ENCODE data around the gene ZSWIM6. TPM values are rescaled to one million over a fixed set of nuclear protein-coding genes. Genes with fewer than 3 reads are reported as not detected.

ZSWIM6 gene
- total RNA-seq, 1 donor from 2014 or later = 9.9 TPM

DNA sequence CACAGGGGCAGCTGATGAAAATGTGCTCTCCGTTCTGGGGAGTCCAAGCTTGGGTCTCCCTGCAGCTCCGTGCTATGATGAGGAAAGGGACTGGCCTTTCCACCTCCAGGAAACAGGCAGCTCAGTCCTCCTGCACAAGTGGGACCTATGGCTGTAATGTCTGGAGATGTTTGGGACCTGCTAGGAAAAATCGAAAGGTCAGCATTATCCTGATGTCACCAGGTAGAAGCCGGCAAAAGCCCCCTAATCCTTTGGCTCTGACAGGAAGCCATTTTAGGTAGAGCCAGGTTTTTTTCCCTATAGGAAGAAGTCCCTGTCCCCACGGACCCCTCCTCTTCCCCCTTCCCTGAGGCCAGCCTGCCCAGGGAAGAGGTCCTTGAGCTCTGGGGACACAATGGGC lies 240.9 kb downstream of the ZSWIM6 start:
- no peak overlapping the region for H3K9ac ChIP-seq (ENCODE audit: low read depth in 1 of 3, low read length in 3 of 3)
- no peaks in the 10 kb centered on the region for H3K27me3 ChIP-seq (ENCODE audit: control insufficient read depth in 3 of 3, insufficient read depth in 3 of 3, low read length in 3 of 3)
- H3K4me3 ChIP-seq (ENCODE audit: low read length in 3 of 3) = no peak overlapping the region
- H3K9me3 ChIP-seq (ENCODE audit: control insufficient read depth in 3 of 3, low read length in 3 of 3) = no peaks in the 10 kb centered on the region
- H3K36me3 ChIP-seq (ENCODE audit: control insufficient read depth in 3 of 3, insufficient read depth in 3 of 3, low read length in 3 of 3) = no peaks in the 10 kb centered on the region
- no peaks in the 10 kb centered on the region for H3K4me1 ChIP-seq (ENCODE audit: control insufficient read depth in 3 of 3, insufficient read depth in 3 of 3, low read length in 3 of 3)
- no peak overlapping the region for H3K27ac ChIP-seq (ENCODE audit: low read depth, low read length)

DNA sequence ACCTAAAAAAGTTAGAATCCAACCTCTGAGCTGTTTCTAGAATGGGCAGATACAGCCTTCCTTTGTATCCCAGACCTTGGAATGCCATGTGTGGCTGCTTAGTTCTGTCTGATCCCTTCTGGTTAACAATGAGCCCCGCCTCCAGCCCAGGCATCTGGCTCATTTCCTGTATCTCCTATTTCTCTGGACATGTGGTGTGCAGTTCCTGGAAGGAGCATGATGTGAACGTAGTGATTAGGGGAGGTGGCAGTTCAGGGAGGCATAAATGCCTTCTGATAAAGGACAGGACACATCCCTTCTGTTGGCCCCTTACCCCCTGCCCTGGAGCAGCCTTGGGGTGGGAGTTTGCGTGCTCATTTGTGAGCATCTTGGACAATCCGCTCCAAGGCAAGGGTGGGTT lies 243.0 kb downstream of the ZSWIM6 start:
- no peak overlapping the region for H3K27ac ChIP-seq (ENCODE audit: low read depth, low read length)
- H3K4me1 ChIP-seq (ENCODE audit: control insufficient read depth in 3 of 3, insufficient read depth in 3 of 3, low read length in 3 of 3) = no peaks in the 10 kb centered on the region
- no peaks in the 10 kb centered on the region for H3K27me3 ChIP-seq (ENCODE audit: control insufficient read depth in 3 of 3, insufficient read depth in 3 of 3, low read length in 3 of 3)
- H3K36me3 ChIP-seq (ENCODE audit: control insufficient read depth in 3 of 3, insufficient read depth in 3 of 3, low read length in 3 of 3) = no peaks in the 10 kb centered on the region
- H3K4me3 ChIP-seq (ENCODE audit: low read length in 3 of 3) = no peak overlapping the region
- no peak overlapping the region for H3K9ac ChIP-seq (ENCODE audit: low read depth in 1 of 3, low read length in 3 of 3)
- no peaks in the 10 kb centered on the region for H3K9me3 ChIP-seq (ENCODE audit: control insufficient read depth in 3 of 3, low read length in 3 of 3)

DNA sequence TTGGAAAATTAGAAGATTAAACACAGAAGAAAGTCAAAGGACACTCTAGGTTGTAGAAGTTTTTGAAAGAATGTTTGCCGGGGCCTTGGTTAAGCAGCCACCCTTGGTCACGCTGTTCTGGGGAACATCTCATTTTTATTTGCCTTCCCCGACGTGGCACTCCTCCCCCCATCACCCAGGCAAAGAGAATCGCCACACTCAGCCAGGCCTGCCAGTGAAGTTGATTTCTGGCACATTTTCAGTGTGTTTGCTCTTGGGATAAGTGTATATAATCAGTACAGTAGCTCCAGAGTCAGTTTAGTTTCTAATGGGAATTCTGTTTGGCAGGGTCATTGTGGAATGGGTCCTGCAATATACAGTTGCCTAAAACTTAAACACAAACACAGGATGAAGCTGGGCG lies 243.5 kb downstream of the ZSWIM6 start:
- Histone ChIP-seq H3K27ac (ENCODE audit: low read depth, low read length) (no peak overlapping the region), H3K4me3 (ENCODE audit: low read length in 3 of 3) (no peak overlapping the region), H3K27me3 (ENCODE audit: control insufficient read depth in 3 of 3, insufficient read depth in 3 of 3, low read length in 3 of 3) (no peaks in the 10 kb centered on the region), H3K9me3 (ENCODE audit: control insufficient read depth in 3 of 3, low read length in 3 of 3) (no peaks in the 10 kb centered on the region), H3K4me1 (ENCODE audit: control insufficient read depth in 3 of 3, insufficient read depth in 3 of 3, low read length in 3 of 3) (no peaks in the 10 kb centered on the region), H3K9ac (ENCODE audit: low read depth in 1 of 3, low read length in 3 of 3) (no peak overlapping the region), H3K36me3 (ENCODE audit: control insufficient read depth in 3 of 3, insufficient read depth in 3 of 3, low read length in 3 of 3) (no peaks in the 10 kb centered on the region)

GRCh38 chr5:61576556-61576955 lies 244.5 kb downstream of the ZSWIM6 start:
- no peak overlapping the region for H3K4me3 ChIP-seq (ENCODE audit: low read length in 3 of 3)
- H3K27me3 ChIP-seq (ENCODE audit: control insufficient read depth in 3 of 3, insufficient read depth in 3 of 3, low read length in 3 of 3) = no peaks in the 10 kb centered on the region
- H3K36me3 ChIP-seq (ENCODE audit: control insufficient read depth in 3 of 3, insufficient read depth in 3 of 3, low read length in 3 of 3) = no peaks in the 10 kb centered on the region
- no peak overlapping the region for H3K9ac ChIP-seq (ENCODE audit: low read depth in 1 of 3, low read length in 3 of 3)
- H3K4me1 ChIP-seq (ENCODE audit: control insufficient read depth in 3 of 3, insufficient read depth in 3 of 3, low read length in 3 of 3) = no peaks in the 10 kb centered on the region
- no peak overlapping the region for H3K27ac ChIP-seq (ENCODE audit: low read depth, low read length)
- no peaks in the 10 kb centered on the region for H3K9me3 ChIP-seq (ENCODE audit: control insufficient read depth in 3 of 3, low read length in 3 of 3)

DNA sequence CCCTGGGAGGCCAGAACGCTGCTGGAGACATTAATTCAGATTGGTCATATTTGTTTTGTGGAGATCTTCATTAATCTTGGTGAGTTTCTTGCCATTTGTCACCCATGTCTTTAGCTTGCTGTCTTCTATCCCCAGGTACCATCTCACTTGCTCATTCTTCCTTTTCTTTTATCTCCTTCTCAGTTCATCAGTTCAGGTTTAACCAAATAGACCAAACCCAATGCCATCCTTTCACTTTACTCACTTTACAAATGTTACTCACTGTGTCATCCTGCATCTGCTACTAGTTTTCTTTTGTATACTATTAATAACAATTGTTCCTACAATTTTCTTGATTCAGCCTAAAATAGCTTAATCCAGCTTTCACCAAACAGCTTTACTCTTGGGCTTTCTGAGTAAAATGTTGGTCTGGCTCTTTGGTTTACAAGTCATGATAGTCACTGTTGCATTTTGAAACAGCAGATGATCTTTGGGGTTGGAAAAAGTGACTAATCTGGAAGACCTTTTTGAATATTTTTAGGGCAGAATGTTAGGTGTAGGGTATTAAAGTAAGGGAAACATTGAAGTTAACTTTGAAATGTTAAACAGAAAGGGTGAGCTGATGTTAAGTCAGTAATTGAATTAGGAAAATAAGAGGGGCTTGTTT lies 246.9 kb downstream of the ZSWIM6 start:
- Histone ChIP-seq H3K4me1 (ENCODE audit: control insufficient read depth in 3 of 3, insufficient read depth in 3 of 3, low read length in 3 of 3) (no peaks in the 10 kb centered on the region), H3K9me3 (ENCODE audit: control insufficient read depth in 3 of 3, low read length in 3 of 3) (no peaks in the 10 kb centered on the region), H3K36me3 (ENCODE audit: control insufficient read depth in 3 of 3, insufficient read depth in 3 of 3, low read length in 3 of 3) (no peaks in the 10 kb centered on the region), H3K9ac (ENCODE audit: low read depth in 1 of 3, low read length in 3 of 3) (no peak overlapping the region), H3K27ac (ENCODE audit: low read depth, low read length) (no peak overlapping the region), H3K27me3 (ENCODE audit: control insufficient read depth in 3 of 3, insufficient read depth in 3 of 3, low read length in 3 of 3) (no peaks in the 10 kb centered on the region), H3K4me3 (ENCODE audit: low read length in 3 of 3) (no peak overlapping the region)

DNA sequence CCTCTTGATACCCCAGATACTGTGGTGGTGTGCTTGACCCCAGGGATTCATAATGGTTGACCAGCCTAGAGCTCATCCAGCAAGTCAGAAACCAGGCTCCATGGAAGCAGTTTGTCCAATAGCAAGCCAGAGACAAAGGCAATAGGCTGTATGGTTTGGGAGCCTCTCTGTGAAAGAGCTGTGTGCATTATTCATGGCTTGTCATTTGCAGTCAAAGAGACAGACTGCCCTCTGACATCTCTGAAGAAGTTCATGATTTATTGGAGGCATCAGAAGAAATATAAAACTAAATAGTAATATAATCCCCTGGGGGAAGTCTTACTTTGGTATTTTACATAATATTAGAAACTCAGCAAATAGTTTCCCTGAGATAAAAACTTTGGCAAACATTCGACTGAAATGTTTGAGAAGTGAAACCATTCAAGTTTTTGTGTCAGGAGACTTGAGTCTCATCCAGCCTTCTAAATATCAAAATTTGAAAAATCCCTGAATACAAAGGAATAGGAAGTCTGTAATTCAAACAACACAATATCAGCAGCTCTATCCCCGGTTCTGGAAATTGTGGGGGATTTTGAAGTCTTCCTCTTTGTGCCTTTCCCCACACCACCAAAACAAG lies 250.3 kb downstream of the ZSWIM6 start:
- H3K4me1 ChIP-seq (ENCODE audit: control insufficient read depth in 3 of 3, insufficient read depth in 3 of 3, low read length in 3 of 3) = no peaks in the 10 kb centered on the region
- no peaks in the 10 kb centered on the region for H3K27me3 ChIP-seq (ENCODE audit: control insufficient read depth in 3 of 3, insufficient read depth in 3 of 3, low read length in 3 of 3)
- H3K4me3 ChIP-seq (ENCODE audit: low read length in 3 of 3) = no peak overlapping the region
- H3K27ac ChIP-seq (ENCODE audit: low read depth, low read length) = no peak overlapping the region
- no peak overlapping the region for H3K9ac ChIP-seq (ENCODE audit: low read depth in 1 of 3, low read length in 3 of 3)
- H3K36me3 ChIP-seq (ENCODE audit: control insufficient read depth in 3 of 3, insufficient read depth in 3 of 3, low read length in 3 of 3) = no peaks in the 10 kb centered on the region
- no peaks in the 10 kb centered on the region for H3K9me3 ChIP-seq (ENCODE audit: control insufficient read depth in 3 of 3, low read length in 3 of 3)

DNA sequence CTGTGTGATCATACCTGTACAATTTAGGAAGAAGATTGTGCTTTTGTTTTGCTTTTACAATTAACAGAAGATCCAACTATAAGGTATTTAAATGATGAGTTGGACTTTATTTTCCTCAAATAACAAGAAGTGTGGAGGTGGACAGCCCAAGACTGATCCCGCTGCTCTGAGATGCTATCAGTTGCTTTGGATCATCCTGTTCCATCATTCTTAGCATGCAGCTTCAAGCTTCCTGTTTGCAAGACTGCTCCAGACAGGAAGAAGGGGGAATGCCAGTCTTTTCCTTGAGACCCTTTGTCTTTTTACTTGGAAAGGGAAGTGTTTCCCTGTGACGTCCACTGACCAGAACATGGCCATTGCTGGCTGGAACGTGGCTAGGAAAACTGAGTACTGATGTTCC lies 250.8 kb downstream of the ZSWIM6 start:
- Histone ChIP-seq H3K27me3 (ENCODE audit: control insufficient read depth in 3 of 3, insufficient read depth in 3 of 3, low read length in 3 of 3) (no peaks in the 10 kb centered on the region), H3K36me3 (ENCODE audit: control insufficient read depth in 3 of 3, insufficient read depth in 3 of 3, low read length in 3 of 3) (no peaks in the 10 kb centered on the region), H3K27ac (ENCODE audit: low read depth, low read length) (no peak overlapping the region), H3K4me3 (ENCODE audit: low read length in 3 of 3) (no peak overlapping the region), H3K9ac (ENCODE audit: low read depth in 1 of 3, low read length in 3 of 3) (no peak overlapping the region), H3K9me3 (ENCODE audit: control insufficient read depth in 3 of 3, low read length in 3 of 3) (no peaks in the 10 kb centered on the region), H3K4me1 (ENCODE audit: control insufficient read depth in 3 of 3, insufficient read depth in 3 of 3, low read length in 3 of 3) (no peaks in the 10 kb centered on the region)

DNA sequence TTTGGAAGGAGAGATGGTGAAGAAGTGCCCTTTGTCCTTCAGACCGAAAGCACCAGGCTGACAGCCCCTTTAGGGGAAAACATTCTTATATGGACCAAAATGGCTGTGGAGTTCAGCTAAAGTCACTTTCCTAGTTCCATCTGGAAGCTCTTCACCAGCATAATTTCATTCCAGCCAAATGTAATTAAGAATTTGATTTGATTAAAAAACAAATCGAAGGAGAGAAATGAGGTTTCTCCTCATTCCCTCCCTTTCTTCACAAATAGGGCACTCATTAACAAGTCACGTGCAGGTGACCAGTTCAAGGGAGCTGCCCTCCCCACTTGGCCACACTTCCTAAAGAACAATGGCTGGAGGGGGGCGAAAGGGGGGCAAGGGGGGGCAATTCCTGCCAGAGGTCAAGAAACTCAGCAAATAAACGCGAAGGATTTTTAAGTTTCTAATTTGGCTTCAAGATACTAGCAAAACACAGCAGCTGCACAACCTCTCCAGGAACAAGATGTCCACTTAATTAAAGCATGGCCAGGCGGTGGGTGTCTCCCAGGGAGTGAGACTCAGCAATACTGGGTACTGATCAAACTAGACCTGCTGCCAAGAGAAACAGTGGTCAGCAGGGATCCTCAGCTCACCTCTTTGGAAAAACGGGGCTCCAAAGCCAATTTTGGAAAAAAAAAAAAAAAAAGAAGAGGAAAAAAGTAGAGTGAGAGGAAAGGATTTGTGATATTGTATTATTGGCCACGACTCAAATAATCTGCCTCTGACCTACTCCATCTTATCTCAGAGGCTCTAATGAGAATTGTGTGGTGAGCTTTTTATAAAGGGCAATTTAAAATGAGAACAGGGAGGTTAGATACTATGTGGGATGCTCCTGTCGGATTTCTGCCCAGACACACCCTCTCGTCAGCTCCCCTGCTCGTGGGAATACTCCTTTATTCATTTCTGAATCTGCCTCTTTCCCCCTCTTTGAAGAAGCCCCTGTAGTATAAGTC lies 254.3 kb downstream of the ZSWIM6 start:
- H3K27me3 ChIP-seq (ENCODE audit: control insufficient read depth in 3 of 3, insufficient read depth in 3 of 3, low read length in 3 of 3) = no peaks in the 10 kb centered on the region
- no peak overlapping the region for H3K9ac ChIP-seq (ENCODE audit: low read depth in 1 of 3, low read length in 3 of 3)
- H3K27ac ChIP-seq (ENCODE audit: low read depth, low read length) = no peak overlapping the region
- no peaks in the 10 kb centered on the region for H3K9me3 ChIP-seq (ENCODE audit: control insufficient read depth in 3 of 3, low read length in 3 of 3)
- no peaks in the 10 kb centered on the region for H3K4me1 ChIP-seq (ENCODE audit: control insufficient read depth in 3 of 3, insufficient read depth in 3 of 3, low read length in 3 of 3)
- H3K4me3 ChIP-seq (ENCODE audit: low read length in 3 of 3) = no peak overlapping the region
- H3K36me3 ChIP-seq (ENCODE audit: control insufficient read depth in 3 of 3, insufficient read depth in 3 of 3, low read length in 3 of 3) = no peaks in the 10 kb centered on the region

GRCh38 chr5:61587125-61587524 lies 255.1 kb downstream of the ZSWIM6 start:
- no peaks in the 10 kb centered on the region for H3K27me3 ChIP-seq (ENCODE audit: control insufficient read depth in 3 of 3, insufficient read depth in 3 of 3, low read length in 3 of 3)
- H3K9me3 ChIP-seq (ENCODE audit: control insufficient read depth in 3 of 3, low read length in 3 of 3) = no peaks in the 10 kb centered on the region
- H3K36me3 ChIP-seq (ENCODE audit: control insufficient read depth in 3 of 3, insufficient read depth in 3 of 3, low read length in 3 of 3) = no peaks in the 10 kb centered on the region
- no peaks in the 10 kb centered on the region for H3K4me1 ChIP-seq (ENCODE audit: control insufficient read depth in 3 of 3, insufficient read depth in 3 of 3, low read length in 3 of 3)
- H3K4me3 ChIP-seq (ENCODE audit: low read length in 3 of 3) = no peak overlapping the region
- H3K9ac ChIP-seq (ENCODE audit: low read depth in 1 of 3, low read length in 3 of 3) = no peak overlapping the region
- H3K27ac ChIP-seq (ENCODE audit: low read depth, low read length) = no peak overlapping the region

GRCh38 chr5:61588216-61588615 lies 256.2 kb downstream of the ZSWIM6 start:
- Histone ChIP-seq H3K9me3 (ENCODE audit: control insufficient read depth in 3 of 3, low read length in 3 of 3) (no peaks in the 10 kb centered on the region), H3K9ac (ENCODE audit: low read depth in 1 of 3, low read length in 3 of 3) (no peak overlapping the region), H3K27me3 (ENCODE audit: control insufficient read depth in 3 of 3, insufficient read depth in 3 of 3, low read length in 3 of 3) (no peaks in the 10 kb centered on the region), H3K4me3 (ENCODE audit: low read length in 3 of 3) (no peak overlapping the region), H3K36me3 (ENCODE audit: control insufficient read depth in 3 of 3, insufficient read depth in 3 of 3, low read length in 3 of 3) (no peaks in the 10 kb centered on the region), H3K4me1 (ENCODE audit: control insufficient read depth in 3 of 3, insufficient read depth in 3 of 3, low read length in 3 of 3) (no peaks in the 10 kb centered on the region), H3K27ac (ENCODE audit: low read depth, low read length) (no peak overlapping the region)
